HFF-Myc (cell line): ENCODE data around the gene GLI3.

Experiments
- DNase-seq: peaks from one replicate; pipeline ENCODE4 v3.0.0-alpha.2; 2011; ENCODE audit warnings: low read depth; ENCODE audit errors: extremely low read depth
- H3K4me3 ChIP-seq: replicated peaks from 2 replicates; pipeline ENCODE4 v1.5.1; 2011; ENCODE audit warnings: low read depth, mild to moderate bottlenecking, control low read depth, low read length
- CTCF ChIP-seq: IDR thresholded peaks from 2 replicates; pipeline ENCODE4 v1.5.1; 2012; ENCODE audit warnings: mild to moderate bottlenecking, low read depth, low read length, control low read depth; ENCODE audit errors: missing control alignments

The GLI3 gene

GRCh38 chr7:41973202-41973730 lies 263.7 kb downstream of the GLI3 start:
- H3K4me3 ChIP-seq: no peak overlapping the region
- no peak for TF ChIP-seq CTCF
- no peak for DNase-seq

GRCh38 chr7:41972776-41973175 lies 264.2 kb downstream of the GLI3 start:
- no peak for DNase-seq
- TF ChIP-seq CTCF: no peak

GRCh38 chr7:41972270-41972669 lies 264.7 kb downstream of the GLI3 start:
- no peak for DNase-seq
- no peak for TF ChIP-seq CTCF

More at GRCh38 chr7:41972776-41973175, 264.2 kb downstream of the GLI3 start:
- H3K4me3 ChIP-seq: no peak overlapping the region

GRCh38 chr7:41971640-41972187 lies 265.3 kb downstream of the GLI3 start:
- H3K4me3 ChIP-seq: no peak overlapping the region
- DNase-seq: no peak
- TF ChIP-seq CTCF: no peak

More at GRCh38 chr7:41972270-41972669, 264.7 kb downstream of the GLI3 start:
- no peak overlapping the region for H3K4me3 ChIP-seq

- H3K4me3 ChIP-seq: no peak overlapping the region
- DNase-seq: no peak
- TF ChIP-seq CTCF: no peak
Measured at GRCh38 chr7:41970941-41971340, 266.1 kb downstream of the GLI3 start.

- no peak for TF ChIP-seq CTCF
- DNase-seq: no peak
- no peak overlapping the region for H3K4me3 ChIP-seq
Measured at GRCh38 chr7:41969561-41970105, 267.4 kb downstream of the GLI3 start.

- no peak for DNase-seq
- TF ChIP-seq CTCF: no peak
- no peak overlapping the region for H3K4me3 ChIP-seq
Measured at GRCh38 chr7:41967156-41967555, 269.9 kb downstream of the GLI3 start.
